HCT116 (cell line): ENCODE results near the gene FKBP15. TPM values are rescaled to one million over a fixed set of nuclear protein-coding genes. Genes with fewer than 3 reads are reported as not detected.
"Not testable (repeated sequence)": the region's sequence is repeated elsewhere in the genome, so short reads cannot be mapped to it uniquely, and the experiment has no call there.

Experiments
- ATAC-seq: fragments of 200-7000 bp; cut with Tn5 transposase; 2 replicates; pipeline ENCODE4 v1.9.1; 2020; ENCODE audit warnings: mild to moderate bottlenecking, moderate library complexity
- BruUV-seq: library from RNA; stranded (reverse); fragments of 400-500 nt; replicated peaks from 2 replicates; lab custom pipeline; 2021; lab: Mats Ljungman, UMichigan
- CTCF ChIA-PET: fragments of 300-600 bp; sonication (Branson Sonifier 250); formaldehyde crosslinking; loops from one replicate; lab custom pipeline; 2021; ENCODE audit warnings: antibody characterized with exemption; lab: Charles Lee
- POLR2A ChIA-PET: fragments of 300-600, 350-600 bp; sonication (Branson Sonifier 250); formaldehyde crosslinking; loops from one replicate; lab custom pipeline; 2021; ENCODE audit warnings: antibody characterized with exemption; lab: Charles Lee
- RAD21 ChIA-PET, 2 experiments: fragments of 300-600 bp; sonication (Branson Sonifier 250); formaldehyde crosslinking; loops; one replicate each; lab custom pipeline; 2023; ENCODE audit warnings: low total read pairs in 2 of 2; ENCODE audit not compliant: uncharacterized antibody in 2 of 2, unreplicated experiment in 2 of 2, low non-redundant PET in 1 of 2; lab: Charles Lee
- DNase-seq: peaks from one replicate; pipeline ENCODE4 v3.0.0-alpha.2; 2010; ENCODE audit warnings: low read depth, low spot score
- H2AFZ ChIP-seq: fragments of 200-600 bp; shearing (Covaris generic), sonication (generic); 2 replicates; pipeline ENCODE4 v1.6.1; 2017; ENCODE audit warnings: low read depth, mixed run types, mixed read lengths, antibody characterized with exemption, low read length; ENCODE audit not compliant: poor library complexity, severe bottlenecking
- H3K27ac ChIP-seq: 2 replicates; pipeline ENCODE4 v1.5.1; 2012; ENCODE audit warnings: low read depth, low read length
- H3K27me3 ChIP-seq: fragments of 200-600 bp; sonication (generic); 2 replicates; pipeline ENCODE4 v1.6.1; 2016; ENCODE audit warnings: mixed run types, low read length, mixed read lengths; ENCODE audit not compliant: insufficient read depth
- H3K36me3 ChIP-seq, 2 experiments: fragments of 200-500 bp in 1 of 2; fragments of 200-600 bp in 1 of 2; sonication (Bioruptor generic) in 1 of 2; sonication (generic) in 1 of 2; 2 replicates each; pipeline versions ENCODE4 v1.5.1 to v1.6.1; 2014 to 2016; ENCODE audit warnings: low read length in 2 of 2, inconsistent platforms in 1 of 2, mixed read lengths in 1 of 2, mixed run types in 1 of 2; ENCODE audit not compliant: insufficient read depth in 2 of 2, control insufficient read depth in 1 of 2
- H3K4me1 ChIP-seq, 2 experiments: fragments of 200-600 bp in 1 of 2; sonication (generic) in 1 of 2; 2 replicates each; pipeline versions ENCODE4 v1.5.1 to v1.6.1; 2012 to 2017; ENCODE audit warnings: low read length in 2 of 2, inconsistent platforms in 1 of 2, mild to moderate bottlenecking in 1 of 2, mixed read lengths in 1 of 2, mixed run types in 1 of 2, moderate library complexity in 1 of 2; ENCODE audit not compliant: insufficient read depth in 2 of 2, control insufficient read depth in 1 of 2
- H3K4me2 ChIP-seq: fragments of 200-600 bp; sonication (generic); 2 replicates; pipeline ENCODE4 v1.6.1; 2017; ENCODE audit warnings: mixed run types, low read length, mixed read lengths
- H3K4me3 ChIP-seq, 2 experiments: fragments of 200-600 bp in 1 of 2; sonication (generic) in 1 of 2; replicated peaks in 1 of 2; 2 replicates each; pipeline ENCODE4 v1.5.1; 2011 to 2016; ENCODE audit warnings: low read length in 2 of 2, control low read depth in 1 of 2, low read depth in 1 of 2, mild to moderate bottlenecking in 1 of 2, mixed read lengths in 1 of 2, mixed run types in 1 of 2
- H3K79me2 ChIP-seq: fragments of 200-600 bp; sonication (generic); 2 replicates; pipeline ENCODE4 v1.6.1; 2017; ENCODE audit warnings: mild to moderate bottlenecking, mixed run types, low read length, moderate library complexity, mixed read lengths; ENCODE audit not compliant: insufficient read depth
- H3K9ac ChIP-seq: fragments of 200-600 bp; sonication (generic); 2 replicates; pipeline ENCODE4 v1.6.1; 2016; ENCODE audit warnings: low read length, mixed read lengths
- H3K9me2 ChIP-seq: fragments of 200-600 bp; sonication (generic), shearing (Covaris generic); 2 replicates; pipeline ENCODE4 v1.6.1; 2017; ENCODE audit warnings: mixed run types, mild to moderate bottlenecking, moderate library complexity; ENCODE audit not compliant: insufficient read depth
- H3K9me3 ChIP-seq, 2 experiments: fragments of 200-500 bp in 1 of 2; fragments of 200-600 bp in 1 of 2; sonication (Bioruptor generic) in 1 of 2; sonication (generic) in 1 of 2; 2 replicates each; pipeline ENCODE4 v1.6.1; 2014 to 2017; ENCODE audit warnings: low read length in 2 of 2, mixed read lengths in 2 of 2, inconsistent platforms in 1 of 2, low read depth in 1 of 2, mild to moderate bottlenecking in 1 of 2, mixed run types in 1 of 2, moderate library complexity in 1 of 2; ENCODE audit not compliant: control insufficient read depth in 1 of 2, insufficient read depth in 1 of 2
- H4K20me1 ChIP-seq: fragments of 200-600 bp; sonication (generic), shearing (Covaris generic); 2 replicates; pipeline ENCODE4 v1.6.1; 2017; ENCODE audit warnings: mixed run types, mild to moderate bottlenecking, moderate library complexity; ENCODE audit not compliant: insufficient read depth
- CEBPB ChIP-seq: IDR thresholded peaks from 2 replicates; pipeline ENCODE4 v1.6.1; 2012; ENCODE audit warnings: low read depth
- EGR1 ChIP-seq: IDR thresholded peaks from 2 replicates; pipeline ENCODE4 v1.6.1; 2012; ENCODE audit warnings: low read depth
- ELF1 ChIP-seq: IDR thresholded peaks from 2 replicates; pipeline ENCODE4 v1.6.1; 2012; ENCODE audit warnings: low read depth, borderline replicate concordance
- intact Hi-C: fragments of 100-400 bp; cut with micrococcal nuclease; formaldehyde crosslinking; loops from 2 replicates; pipeline ENCODE4 v1.10.0; 2022
- total RNA-seq: library from RNA; stranded (reverse); gene quantifications from one replicate; pipeline ENCODE4 v1.2.1, GENCODE V29; 2021; ENCODE audit not compliant: unreplicated experiment

FKBP15 gene
- total RNA-seq, 1 experiment from 2014 or later: 13.8 TPM

DNA sequence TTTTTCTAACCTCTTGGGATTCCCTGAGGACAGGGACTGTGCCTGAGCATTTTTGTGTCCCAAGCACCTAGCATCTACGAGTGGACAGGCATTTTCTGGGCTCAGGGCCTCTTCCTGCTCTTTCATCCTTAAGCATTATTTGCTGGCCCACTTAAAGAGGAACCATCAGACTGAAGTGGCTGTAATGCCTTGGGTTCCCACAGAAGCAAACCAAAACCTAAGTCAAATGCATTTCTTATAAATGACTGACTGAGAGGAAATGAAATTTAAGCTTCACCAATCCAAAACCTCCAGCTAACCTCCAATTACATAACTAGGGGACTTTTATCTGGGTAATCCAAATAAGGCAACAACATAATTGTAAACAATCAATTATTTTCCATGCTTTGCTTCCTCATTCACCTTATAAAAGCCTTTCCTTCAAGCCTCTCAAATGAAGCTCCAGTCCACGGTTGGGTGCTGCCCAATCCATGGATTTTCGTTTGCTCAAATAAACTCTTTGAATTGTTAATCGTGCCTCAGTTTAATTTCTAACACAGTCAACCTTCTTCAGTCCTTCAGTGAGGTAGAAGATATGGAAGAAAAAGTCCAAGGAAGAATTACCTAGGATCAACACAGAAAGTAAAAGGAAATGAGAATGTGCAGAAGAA lies 95.6 kb downstream of the FKBP15 start:
- no peak for ATAC-seq
- Histone ChIP-seq H2AFZ (no peak overlapping the region), H3K4me2 (no peak overlapping the region), H3K36me3 (no peaks in the 10 kb centered on the region)
- CTCF ChIA-PET: no interaction called here
- TF ChIP-seq CEBPB (no peak), EGR1 (no peak), ELF1 (no peak)
- TF ChIP-seq, all 23 proteins: peak for 0
- Histone ChIP-seq H3K4me3 (no peak overlapping the region), H3K9me3 (no peaks in the 10 kb centered on the region), H3K9ac (no peak overlapping the region), H3K4me1 (no peaks in the 10 kb centered on the region), H3K79me2 (no peaks in the 10 kb centered on the region), H3K9me2 (no peaks in the 10 kb centered on the region), H3K27ac (no peak overlapping the region), H4K20me1 (no peaks in the 10 kb centered on the region), H3K27me3 (peaks cover 4% of the 10 kb centered on the region; the same call in 1 of the 2 replicates)
- BruUV-seq: no TSS peak
- RAD21 ChIA-PET: no interaction called here
- intact Hi-C loops: no loop called here
- POLR2A ChIA-PET: no interaction called here
- DNase-seq: no peak

DNA sequence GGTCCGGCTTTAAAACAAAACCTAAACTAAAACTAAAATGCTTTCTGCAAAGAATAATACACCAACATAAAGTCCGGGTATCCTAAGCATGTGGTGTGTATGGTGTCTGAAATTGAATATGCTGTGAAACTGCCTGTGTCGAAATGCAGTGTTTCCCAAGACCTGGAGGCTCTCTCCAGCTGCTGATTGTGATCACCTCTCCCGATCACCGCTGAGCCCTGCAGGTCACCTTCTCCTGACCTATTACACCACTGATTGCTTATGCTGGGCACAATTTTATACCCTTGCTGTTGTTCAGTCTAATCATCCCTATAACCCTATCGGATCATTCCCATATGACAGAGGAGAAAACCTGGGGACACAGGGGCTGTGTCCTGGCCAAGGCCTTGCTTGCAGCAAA lies 102.2 kb downstream of the FKBP15 start:
- intact Hi-C loops, CTCF ChIA-PET: not testable (repeated sequence)

More for the DNA sequence above, 102.2 kb downstream of the FKBP15 start:
- H3K9me3 ChIP-seq, H3K27me3 ChIP-seq, H3K9me2 ChIP-seq, BruUV-seq, H2AFZ ChIP-seq, DNase-seq, H3K9ac ChIP-seq, POLR2A ChIA-PET, ATAC-seq, RAD21 ChIA-PET, H3K4me2 ChIP-seq, H3K79me2 ChIP-seq, H3K4me3 ChIP-seq, H3K4me1 ChIP-seq, H3K27ac ChIP-seq, H3K36me3 ChIP-seq, H4K20me1 ChIP-seq: not testable (repeated sequence)

Other genes starting within 250 kb of the FKBP15 start
- gene ZNF883, start 209.1 kb downstream of the FKBP15 start, total RNA-seq: not detected
- 1.8 TPM for gene ZFP37, start 164.6 kb downstream of the FKBP15 start, total RNA-seq
- gene SLC31A2, start 70.3 kb downstream of the FKBP15 start, total RNA-seq: 4.7 TPM
- 24.4 TPM for gene SLC31A1, start 267 bp upstream of the FKBP15 start, total RNA-seq
- gene CDC26, start 54.3 kb upstream of the FKBP15 start, total RNA-seq: 22.0 TPM
- 53.9 TPM for gene PRPF4, start 54.4 kb upstream of the FKBP15 start, total RNA-seq
- 0.12 TPM for gene RNF183, start 82.1 kb upstream of the FKBP15 start, total RNA-seq
- 5.9 TPM for gene WDR31, start 119.0 kb upstream of the FKBP15 start, total RNA-seq
- 22.7 TPM for gene BSPRY, start 128.3 kb upstream of the FKBP15 start, total RNA-seq
- gene HDHD3, start 155.7 kb upstream of the FKBP15 start, total RNA-seq: 21.8 TPM
- 14.0 TPM for gene ALAD, start 180.0 kb upstream of the FKBP15 start, total RNA-seq
- 65.1 TPM for gene POLE3, start 189.4 kb upstream of the FKBP15 start, total RNA-seq
- gene C9orf43, start 189.5 kb upstream of the FKBP15 start, total RNA-seq: 0.71 TPM
- gene RGS3, start 242.4 kb upstream of the FKBP15 start, total RNA-seq: 39.4 TPM